ENCODE measurements around the gene KSR1. TPM values are rescaled to one million over a fixed set of nuclear protein-coding genes. Genes with fewer than 3 reads are reported as not detected.
"Not testable (repeated sequence)": the region's sequence is repeated elsewhere in the genome, so short reads cannot be mapped to it uniquely, and the experiment has no call there.

KSR1 gene
- total RNA-seq = 100 to 1,000 TPM in 1 of 2 experiments, 10 to 100 TPM in 1; 96.6 to 113 TPM

DNA sequence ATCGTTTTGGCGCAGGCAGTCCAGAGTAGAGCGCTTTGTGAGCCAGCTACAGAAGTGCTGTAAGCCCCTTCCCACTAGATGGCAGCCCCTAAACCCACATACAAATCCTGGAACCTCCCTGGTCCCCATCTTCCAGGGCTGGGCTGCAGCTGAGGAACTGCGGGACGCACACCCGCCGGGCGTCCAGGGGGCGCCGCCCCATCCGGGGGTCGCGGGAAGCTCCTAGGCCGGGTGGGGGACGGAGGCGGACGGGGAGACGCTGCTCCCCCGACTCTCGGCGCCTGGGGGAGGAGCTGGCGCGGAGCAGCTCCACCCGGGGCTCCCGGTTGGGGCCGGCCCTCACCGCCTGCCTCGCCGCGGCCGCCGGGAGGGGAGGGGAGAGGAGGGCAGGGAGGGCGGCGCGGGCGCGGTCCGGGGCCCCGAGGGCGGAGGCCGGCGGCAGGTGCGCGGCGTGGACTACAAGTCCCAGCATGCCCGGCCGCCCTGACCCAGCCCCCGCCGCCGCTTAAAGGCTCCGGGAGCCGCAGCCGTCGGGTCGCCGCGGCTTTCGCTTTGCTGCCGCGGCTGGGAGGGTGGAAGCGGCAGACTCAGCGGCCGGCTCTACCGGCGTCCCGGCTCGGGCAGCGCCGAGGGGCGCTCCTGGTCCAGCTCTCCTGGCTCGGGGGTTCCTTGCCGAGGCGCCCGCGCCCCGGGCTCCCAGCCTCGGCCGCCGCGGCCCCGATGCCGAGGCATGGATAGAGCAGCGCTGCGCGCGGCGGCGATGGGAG, at the start of gene KSR1:
KSR1 (plus strand) TSS at position 535 of the 767 bp plus-strand sequence; CDS start at position 731, 196 bp downstream.
- intact Hi-C loops (cut with DNase I, micrococcal nuclease) = loop anchor here (1.0 to 10.0 kb wide), 11 partner anchors 10 to 879 kb away; partner anchors contain the start of genes IFT20 (in 1 of the 2), TNFAIP1 (in 1 of the 2) and WSB1 (in 1 of the 2)
- DNase-seq (peak; percentile 92), ATAC-seq (peak; percentile 93)
- Mint-ChIP-seq H3K9me3 (ENCODE audit: low read depth) (no peaks in the 10 kb centered on the region), H3K4me3 (peak within 1 kb of the TSS; percentile 88), H3K4me1 (peaks cover 43% of the 10 kb centered on the region), H3K27me3 (peaks cover 6% of the 10 kb centered on the region), H3K36me3 (ENCODE audit: low read depth) (peaks cover 23% of the 10 kb centered on the region), H3K27ac (peak within 1 kb of the TSS; percentile 83)
- ChIA-PET POLR2A (interaction anchor here (0.6 to 2.2 kb wide), 4 partner anchors 15 to 144 kb away, joined by 3 to 13 read pairs (median 6); no protein-coding TSS in a partner anchor), CTCF (interaction anchor here (0.6 to 1.9 kb wide), 10 partner anchors 9 to 145 kb away, joined by 3 to 7 read pairs (median 3); no protein-coding TSS in a partner anchor)

DNA sequence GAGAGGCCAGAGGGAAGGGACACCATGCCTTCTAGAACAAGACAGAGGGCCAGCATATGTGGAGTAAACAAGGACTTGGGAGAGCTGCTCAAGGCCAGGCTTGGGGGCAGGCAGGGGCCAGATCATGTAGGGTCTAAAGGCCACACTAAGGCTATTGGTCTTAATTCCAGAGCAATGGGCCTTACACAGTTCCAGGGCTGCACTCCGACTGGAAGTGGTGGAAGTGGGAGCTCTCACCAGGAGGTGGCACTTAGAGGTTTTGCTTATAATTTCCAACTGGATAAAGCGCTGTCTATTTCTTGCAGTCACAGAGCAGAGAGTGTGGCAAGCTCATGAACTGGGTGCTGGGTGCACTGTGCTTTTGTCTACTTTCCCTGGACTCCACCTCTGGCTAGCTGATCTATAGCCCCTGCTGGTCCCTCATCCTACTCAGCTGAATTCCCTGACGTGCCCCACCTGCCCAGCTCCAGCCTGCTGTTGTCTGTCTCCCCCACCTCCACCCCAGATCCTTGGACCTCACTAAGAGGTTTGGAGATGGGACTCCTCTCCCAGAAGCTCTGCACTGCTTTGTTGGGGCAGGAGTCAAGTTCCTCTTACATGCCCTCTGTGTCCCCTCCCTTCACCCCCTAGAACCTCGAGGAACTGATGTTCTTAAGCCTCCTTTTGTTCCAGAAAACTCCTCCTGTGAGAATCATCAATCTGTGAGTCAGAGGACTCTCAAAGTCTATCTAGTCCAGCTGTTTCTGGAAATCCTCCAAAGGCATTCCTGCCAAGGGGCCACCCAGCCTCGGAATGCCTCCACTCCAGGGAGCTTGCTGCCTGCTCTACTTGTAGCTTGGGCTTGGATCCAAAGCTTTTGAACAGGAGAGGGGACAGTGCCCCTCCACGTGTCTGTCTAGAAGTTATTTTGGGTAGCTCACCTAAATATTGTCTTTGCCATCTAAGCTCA, 48.1 kb upstream of the KSR1 start:
- Mint-ChIP-seq H3K9me3 (ENCODE audit: low read depth) (no peaks in the 10 kb centered on the region), H3K27me3 (peaks cover 2% of the 10 kb centered on the region), H3K27ac (no peak overlapping the region), H3K4me3 (no peak overlapping the region), H3K4me1 (no peaks in the 10 kb centered on the region), H3K36me3 (ENCODE audit: low read depth) (no peaks in the 10 kb centered on the region)
- CTCF ChIA-PET = interaction anchor here (0.5 to 3.4 kb wide), 10 partner anchors 23 to 238 kb away, joined by 3 to 14 read pairs (median 3); no protein-coding TSS in a partner anchor
- intact Hi-C loops (cut with DNase I, micrococcal nuclease) = no loop called here
- DNase-seq (no peak), ATAC-seq (no peak)
- POLR2A ChIA-PET = interaction anchor here (0.6 kb wide), 1 partner anchor 16 kb away, joined by 4 read pairs; no protein-coding TSS in a partner anchor

DNA sequence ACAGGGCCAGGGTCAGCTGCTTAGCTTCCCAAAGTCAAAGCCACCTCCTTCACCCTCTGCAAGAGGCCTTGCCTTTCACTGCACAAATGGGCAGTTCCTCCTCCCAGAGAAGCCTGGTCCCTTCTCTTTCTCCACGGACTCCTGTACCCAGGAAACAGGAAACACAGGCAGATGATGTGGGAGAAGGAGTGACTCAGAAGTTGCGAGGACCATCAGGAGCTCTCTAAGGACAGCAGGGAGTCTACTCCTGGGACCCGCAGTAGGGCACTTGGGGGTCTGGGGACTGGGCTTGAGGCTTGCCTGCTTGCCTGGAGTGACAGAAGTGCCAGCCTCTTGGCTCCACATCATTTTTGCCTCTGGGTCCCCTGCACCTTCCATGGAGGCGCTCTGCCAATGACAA, 47.4 kb upstream of the KSR1 start:
- Mint-ChIP-seq H3K27me3 (peaks cover 2% of the 10 kb centered on the region), H3K36me3 (ENCODE audit: low read depth) (no peaks in the 10 kb centered on the region), H3K4me3 (no peak overlapping the region), H3K4me1 (no peaks in the 10 kb centered on the region), H3K9me3 (ENCODE audit: low read depth) (no peaks in the 10 kb centered on the region), H3K27ac (no peak overlapping the region)
- CTCF ChIA-PET = interaction anchor here (0.6 to 3.4 kb wide), 8 partner anchors 22 to 238 kb away, joined by 3 to 14 read pairs (median 3); no protein-coding TSS in a partner anchor
- ATAC-seq (no peak), DNase-seq (no peak)
- intact Hi-C loops (cut with DNase I, micrococcal nuclease) = no loop called here
- POLR2A ChIA-PET = no interaction called here

DNA sequence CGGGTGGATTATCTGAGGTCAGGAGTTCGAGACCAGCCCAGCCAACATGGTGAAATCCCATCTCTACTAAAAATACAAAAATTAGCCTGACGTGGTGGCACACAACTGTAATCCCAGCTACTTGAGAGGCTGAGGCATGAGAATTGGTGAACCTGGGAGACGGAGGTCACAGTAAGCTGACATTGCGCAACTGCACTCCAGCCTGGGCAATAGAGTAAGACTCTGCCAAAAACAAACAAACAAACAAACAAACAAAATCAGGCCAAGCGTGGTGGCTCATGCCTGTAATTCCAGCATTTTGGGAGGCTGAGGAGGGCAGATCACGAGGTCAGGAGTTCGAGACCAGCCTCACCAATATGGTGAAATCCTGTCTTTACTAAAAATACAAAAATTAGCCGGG, 44.1 kb upstream of the KSR1 start:
- DNase-seq; POLR2A ChIA-PET; H3K27me3 Mint-ChIP-seq; ATAC-seq; H3K36me3 Mint-ChIP-seq (ENCODE audit: low read depth); H3K27ac Mint-ChIP-seq; H3K9me3 Mint-ChIP-seq (ENCODE audit: low read depth); H3K4me1 Mint-ChIP-seq; intact Hi-C loops (cut with DNase I, micrococcal nuclease); H3K4me3 Mint-ChIP-seq: not testable (repeated sequence)
- CTCF ChIA-PET = interaction anchor here (1.2 to 2.2 kb wide), 4 partner anchors 9 to 325 kb away, joined by 3 to 7 read pairs (median 4); no protein-coding TSS in a partner anchor

DNA sequence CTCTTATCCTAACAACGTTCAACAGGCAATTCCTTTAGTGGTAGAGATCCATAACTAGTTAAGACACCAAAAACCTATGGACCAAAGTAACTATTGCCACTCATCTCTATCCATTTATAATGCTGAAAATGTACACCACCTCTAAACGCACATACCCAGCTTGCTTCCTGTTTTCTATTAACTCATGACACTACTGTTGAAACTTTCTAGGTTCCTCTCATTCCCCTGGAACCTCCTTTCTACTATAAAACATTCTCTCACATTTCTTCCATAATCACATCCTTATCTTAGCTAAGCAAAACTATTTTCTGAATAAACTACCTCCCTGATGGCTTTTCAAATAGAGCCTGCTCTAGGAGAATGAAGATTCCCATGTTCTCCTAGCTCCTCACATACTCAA, 42.9 kb upstream of the KSR1 start:
- no peaks in the 10 kb centered on the region for H3K36me3 Mint-ChIP-seq (ENCODE audit: low read depth)
- H3K27ac Mint-ChIP-seq = no peak overlapping the region
- intact Hi-C loops (cut with DNase I, micrococcal nuclease) = no loop called here
- no peaks in the 10 kb centered on the region for H3K4me1 Mint-ChIP-seq
- ATAC-seq (no peak), DNase-seq (no peak)
- ChIA-PET POLR2A (no interaction called here), CTCF (interaction anchor here (0.6 to 2.2 kb wide), 5 partner anchors 23 to 323 kb away, joined by 3 to 7 read pairs (median 4); no protein-coding TSS in a partner anchor)
- H3K4me3 Mint-ChIP-seq = no peak overlapping the region
- no peaks in the 10 kb centered on the region for H3K9me3 Mint-ChIP-seq (ENCODE audit: low read depth)
- H3K27me3 Mint-ChIP-seq = peaks cover 2% of the 10 kb centered on the region

DNA sequence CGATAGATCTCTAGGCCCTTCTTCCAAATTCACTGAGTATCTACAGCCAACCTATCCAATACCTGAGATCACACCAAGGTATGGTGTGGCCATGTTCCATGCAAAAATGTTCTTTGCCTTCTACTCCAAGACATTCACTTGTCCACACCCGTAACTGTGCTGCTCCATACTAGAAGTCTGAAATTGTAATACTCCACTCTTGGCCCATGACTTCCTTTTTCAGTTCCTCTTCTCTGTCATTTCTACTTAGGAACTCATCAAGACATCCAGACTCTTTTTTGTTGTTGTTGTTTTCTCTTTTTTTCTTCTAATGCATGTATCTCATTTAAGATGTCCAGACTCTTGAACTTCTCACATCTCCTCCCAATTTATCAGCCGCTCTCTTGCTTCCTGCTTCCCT, 42.5 kb upstream of the KSR1 start:
- Mint-ChIP-seq H3K4me1 (no peaks in the 10 kb centered on the region), H3K27me3 (peaks cover 2% of the 10 kb centered on the region), H3K27ac (no peak overlapping the region), H3K36me3 (ENCODE audit: low read depth) (no peaks in the 10 kb centered on the region), H3K9me3 (ENCODE audit: low read depth) (no peaks in the 10 kb centered on the region), H3K4me3 (no peak overlapping the region)
- ATAC-seq (no peak), DNase-seq (no peak)
- CTCF ChIA-PET = interaction anchor here (0.6 to 2.2 kb wide), 6 partner anchors 22 to 188 kb away, joined by 3 to 7 read pairs (median 3); no protein-coding TSS in a partner anchor
- intact Hi-C loops (cut with DNase I, micrococcal nuclease) = no loop called here
- POLR2A ChIA-PET = no interaction called here

DNA sequence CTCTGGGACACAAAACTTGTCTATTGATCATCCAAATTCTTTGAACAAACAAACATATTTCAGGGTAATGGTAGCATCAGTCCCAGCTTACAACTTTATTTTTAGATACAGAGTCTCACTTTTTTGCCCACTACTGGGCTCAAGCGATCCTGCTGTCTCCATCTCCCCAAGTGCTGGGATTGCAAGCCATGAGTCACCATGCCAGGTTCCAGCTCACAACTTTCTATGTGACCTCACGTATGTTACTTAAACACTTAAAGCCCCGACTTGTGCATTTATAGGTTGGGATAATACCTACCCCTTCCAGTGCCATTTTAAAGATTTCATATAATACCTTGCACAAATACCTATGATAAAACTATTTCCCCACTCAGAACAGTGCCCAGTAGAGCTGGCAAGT, 42.0 kb upstream of the KSR1 start:
- DNase-seq = no peak
- ChIA-PET CTCF (interaction anchor here (0.6 to 1.2 kb wide), 3 partner anchors 107 to 188 kb away, joined by 3 read pairs; no protein-coding TSS in a partner anchor), POLR2A (no interaction called here)
- H3K4me3 Mint-ChIP-seq = no peak overlapping the region
- no peaks in the 10 kb centered on the region for H3K9me3 Mint-ChIP-seq (ENCODE audit: low read depth)
- ATAC-seq = no peak
- peaks cover 2% of the 10 kb centered on the region for H3K27me3 Mint-ChIP-seq
- no peak overlapping the region for H3K27ac Mint-ChIP-seq
- intact Hi-C loops (cut with DNase I, micrococcal nuclease) = no loop called here
- H3K4me1 Mint-ChIP-seq = no peaks in the 10 kb centered on the region
- no peaks in the 10 kb centered on the region for H3K36me3 Mint-ChIP-seq (ENCODE audit: low read depth)

DNA sequence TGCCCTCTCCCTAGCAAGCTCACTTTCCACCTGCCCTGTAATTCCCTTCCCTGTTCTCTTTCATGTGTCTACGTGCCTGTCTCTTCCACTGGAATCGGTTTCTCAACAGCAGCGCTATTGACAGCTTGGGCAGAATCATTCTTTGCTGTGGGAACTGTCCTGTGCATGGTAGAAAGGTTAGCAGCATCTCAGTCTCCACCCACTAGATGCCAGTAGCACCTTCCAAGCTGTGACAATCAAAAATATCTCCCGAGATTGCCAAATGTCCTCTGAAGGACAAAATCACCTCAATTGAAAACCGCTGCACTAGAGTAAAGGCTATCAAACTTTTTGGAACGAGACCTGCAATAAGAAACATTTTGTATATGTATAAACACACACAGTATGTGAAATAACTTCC, 41.6 kb upstream of the KSR1 start:
- intact Hi-C loops (cut with DNase I, micrococcal nuclease) = no loop called here
- H3K27me3 Mint-ChIP-seq = peaks cover 2% of the 10 kb centered on the region
- no peak overlapping the region for H3K4me3 Mint-ChIP-seq
- H3K9me3 Mint-ChIP-seq (ENCODE audit: low read depth) = no peaks in the 10 kb centered on the region
- H3K4me1 Mint-ChIP-seq = no peaks in the 10 kb centered on the region
- CTCF ChIA-PET = interaction anchor here (0.6 to 1.2 kb wide), 3 partner anchors 45 to 187 kb away, joined by 3 to 4 read pairs (median 3); no protein-coding TSS in a partner anchor
- ATAC-seq = no peak
- H3K36me3 Mint-ChIP-seq (ENCODE audit: low read depth) = no peaks in the 10 kb centered on the region
- DNase-seq = no peak
- POLR2A ChIA-PET = no interaction called here
- H3K27ac Mint-ChIP-seq = no peak overlapping the region

DNA sequence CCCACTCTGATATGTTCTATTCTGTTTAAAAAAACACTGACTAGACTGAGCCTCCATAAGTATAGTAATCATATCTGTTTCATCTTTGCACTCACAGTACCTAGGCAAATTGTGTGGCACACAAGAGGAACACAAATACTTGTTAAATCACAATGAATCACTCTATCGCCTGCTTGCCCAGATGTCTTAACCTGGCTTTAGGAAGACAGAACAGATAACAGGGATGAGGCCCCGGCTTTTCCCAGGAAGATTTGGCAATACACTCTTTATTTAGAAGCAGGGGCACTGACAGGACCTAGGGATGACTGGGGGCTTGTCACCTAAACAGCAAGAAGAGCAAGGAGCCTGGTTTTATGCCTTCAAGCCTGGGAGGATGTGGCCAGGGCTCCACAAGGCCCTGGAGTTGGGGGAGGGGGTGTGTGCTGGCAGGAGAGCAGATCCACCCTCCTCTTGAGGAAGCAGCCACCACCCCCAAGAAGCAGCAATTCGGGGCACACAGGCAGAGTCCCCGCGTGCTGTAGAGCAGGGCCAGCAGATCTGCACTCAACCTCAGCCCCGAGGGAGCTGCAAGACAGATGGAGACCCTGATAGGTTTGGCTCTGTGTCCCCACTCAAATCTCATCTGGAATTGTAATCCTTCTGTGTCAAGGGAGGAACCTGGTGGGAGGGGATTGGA, 41.0 kb upstream of the KSR1 start:
- DNase-seq (peak; percentile 12), ATAC-seq (no peak)
- no peak overlapping the region for H3K4me3 Mint-ChIP-seq
- ChIA-PET POLR2A (no interaction called here), CTCF (interaction anchor here (0.6 to 1.2 kb wide), 3 partner anchors 46 to 184 kb away, joined by 3 to 4 read pairs (median 4); no protein-coding TSS in a partner anchor)
- H3K27ac Mint-ChIP-seq = no peak overlapping the region
- H3K4me1 Mint-ChIP-seq = no peaks in the 10 kb centered on the region
- no peaks in the 10 kb centered on the region for H3K9me3 Mint-ChIP-seq (ENCODE audit: low read depth)
- H3K36me3 Mint-ChIP-seq (ENCODE audit: low read depth) = no peaks in the 10 kb centered on the region
- intact Hi-C loops (cut with DNase I, micrococcal nuclease) = no loop called here
- H3K27me3 Mint-ChIP-seq = peaks cover 2% of the 10 kb centered on the region

DNA sequence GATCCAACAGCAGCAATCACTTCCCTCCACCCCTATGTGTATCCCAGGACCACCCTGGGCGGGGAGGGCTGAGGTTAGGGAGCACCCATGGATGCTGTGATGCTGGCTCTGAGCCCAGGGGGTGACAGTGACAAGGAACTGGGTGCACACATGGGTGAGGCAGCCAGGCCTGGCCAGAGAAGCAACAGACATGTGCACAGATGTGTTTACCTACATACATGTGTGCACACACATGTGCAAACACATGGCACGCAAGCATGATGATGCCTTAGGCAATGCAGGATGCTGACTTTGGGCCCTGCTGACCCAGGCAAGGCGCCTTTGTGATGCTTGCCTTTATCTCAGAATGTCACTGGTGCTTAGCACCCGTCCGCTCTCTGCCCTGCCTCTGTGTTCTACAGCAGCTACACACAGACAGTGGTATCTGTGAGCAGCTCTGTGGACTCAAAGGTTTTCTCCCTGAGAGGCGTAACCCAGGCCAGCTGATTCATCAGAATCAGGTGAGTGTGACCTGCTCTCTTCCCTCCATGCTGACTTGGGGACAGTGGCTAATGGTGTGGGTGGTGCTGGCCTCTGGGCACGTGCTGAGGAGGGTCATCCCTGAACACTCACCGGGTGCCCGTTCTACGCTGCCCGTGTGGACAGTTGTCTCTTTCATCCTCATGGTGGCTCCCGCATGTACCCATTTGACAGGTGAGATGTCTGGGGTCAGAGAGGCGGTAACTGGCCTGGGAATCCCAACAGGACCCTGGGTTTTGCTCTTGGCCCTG, 38.5 kb upstream of the KSR1 start:
- no peak for ATAC-seq
- intact Hi-C loops (cut with DNase I, micrococcal nuclease) = no loop called here
- CTCF ChIA-PET = interaction anchor here (0.7 kb wide), 1 partner anchor 38 kb away, joined by 3 read pairs; no protein-coding TSS in a partner anchor

More for the DNA sequence above, 38.5 kb upstream of the KSR1 start:
- DNase-seq = no peak
- Mint-ChIP-seq H3K4me1 (no peaks in the 10 kb centered on the region), H3K27me3 (no peaks in the 10 kb centered on the region), H3K36me3 (ENCODE audit: low read depth) (no peaks in the 10 kb centered on the region), H3K27ac (no peak overlapping the region), H3K4me3 (no peak overlapping the region), H3K9me3 (ENCODE audit: low read depth) (no peaks in the 10 kb centered on the region)
- POLR2A ChIA-PET = no interaction called here

Measured in activated CD4-positive, alpha-beta T cell treated with anti-CD3 and anti-CD28 coated beads for 36 hours (primary cell).